ENCODE data around the gene MRPL21. TPM values are rescaled to one million over a fixed set of nuclear protein-coding genes. Genes with fewer than 3 reads are reported as not detected.
A peak's percentile ranks its signal among the peaks of the same experiment; 100 is the strongest.

Gene MRPL21
- total and polyA plus RNA-seq, 2 of the 13 experiments (the other 11 are each of a cell fraction or from before 2014, with no cell fraction given), result 61.5 to 100 TPM

- no peak for TF ChIP-seq ZNF20 (CRISPR knock-in tag; IDR thresholded peaks at IDR 0.05)
- peak; percentile 34; the same call in 1 of the 2 replicates for TF ChIP-seq KLF12 (CRISPR knock-in tag; IDR thresholded peaks at IDR 0.05; ENCODE audit: borderline replicate concordance)
- TF ChIP-seq PHF21A (CRISPR knock-in tag; IDR thresholded peaks at IDR 0.05), result peak; percentile 80
- TF ChIP-seq ZNF605 (CRISPR knock-in tag; IDR thresholded peaks at IDR 0.05), result peak; percentile 80; the same call in 1 of the 2 replicates
- no peak; the same call in 1 of the 2 replicates for TF ChIP-seq ZKSCAN1 (IDR thresholded peaks at IDR 0.05; ENCODE audit: low read length)
- no peak for TF ChIP-seq NFIC (IDR thresholded peaks at IDR 0.05; ENCODE audit: low read length)
- TF ChIP-seq NCOR1 (IDR thresholded peaks at IDR 0.05; ENCODE audit: borderline replicate concordance, low read length), result no peak; the same call in 1 of the 2 replicates
- no peak for TF ChIP-seq ZNF572 (CRISPR knock-in tag; IDR thresholded peaks at IDR 0.05)
- TF ChIP-seq ZNF678 (CRISPR knock-in tag; IDR thresholded peaks at IDR 0.05), result no peak
- TF ChIP-seq FOXO1 (CRISPR knock-in tag; IDR thresholded peaks at IDR 0.05), result peak; percentile 86
- no peak for TF ChIP-seq CREBL2 (CRISPR knock-in tag; IDR thresholded peaks at IDR 0.05; ENCODE audit: borderline replicate concordance)
- TF ChIP-seq GABPA (IDR thresholded peaks at IDR 0.05; ENCODE audit: low read depth, low read length), result peak; percentile 41
- peak; percentile 77 for TF ChIP-seq GABPA (CRISPR knock-in tag; IDR thresholded peaks at IDR 0.05; ENCODE audit: low read depth)
- peak; percentile 88 for TF ChIP-seq REPIN1 (CRISPR knock-in tag; IDR thresholded peaks at IDR 0.05; ENCODE audit: borderline replicate concordance, low read depth)
- TF ChIP-seq MTF2 (CRISPR knock-in tag; IDR thresholded peaks at IDR 0.05; ENCODE audit: borderline replicate concordance), result no peak
- TF ChIP-seq E2F2 (CRISPR knock-in tag; IDR thresholded peaks at IDR 0.05; ENCODE audit: borderline replicate concordance), result no peak
- 0 out of 2 replicates have a peak, but pooled peaks have one; percentile 20 for TF ChIP-seq HOXA5 (CRISPR knock-in tag; IDR thresholded peaks at IDR 0.05)
- no peak for TF ChIP-seq CERS6 (CRISPR knock-in tag; IDR thresholded peaks at IDR 0.05)
- TF ChIP-seq TEAD2 (CRISPR knock-in tag; IDR thresholded peaks at IDR 0.05), result no peak
- TF ChIP-seq ZNF264 (CRISPR knock-in tag; IDR thresholded peaks at IDR 0.05), result no peak
- no peak for TF ChIP-seq U2AF1 (optimal IDR thresholded peaks at IDR 0.05; ENCODE audit: low read depth, low read length)
- TF ChIP-seq ZNF484 (CRISPR knock-in tag; IDR thresholded peaks at IDR 0.05; ENCODE audit: borderline replicate concordance, low read depth), result no peak
- TF ChIP-seq GMEB1 (CRISPR knock-in tag; IDR thresholded peaks at IDR 0.05; ENCODE audit: borderline replicate concordance), result peak; percentile 76
- TF ChIP-seq ZNF761 (CRISPR knock-in tag; conservative IDR thresholded peaks at IDR 0.05), result 0 out of 2 replicates have a peak, but pooled peaks have one; percentile 26
- TF ChIP-seq SKI (IDR thresholded peaks at IDR 0.05; ENCODE audit: partially characterized antibody), result peak; percentile 98
- TF ChIP-seq ZFP36L2 (CRISPR knock-in tag; IDR thresholded peaks at IDR 0.05), result no peak
These were observed 59.8 kb downstream of the MRPL21 start (continued) for GRCh38 chr11:68843703-68844312.

Measured in HepG2 (cell line).